Sigmoid colon (tissue), 7 donors: ENCODE results near the gene SRC. TPM values are rescaled to one million over a fixed set of nuclear protein-coding genes. Genes with fewer than 3 reads are reported as not detected.

Source experiments
- DNase-seq: peaks from one replicate; pipeline ENCODE4 v3.0.0-alpha.2; 2019
- H3K27ac ChIP-seq, 4 donors: fragments of 200-600 bp; sonication (generic); one replicate each; pipeline ENCODE4 v1.5.1; 2016 to 2019; ENCODE audit warnings: mild to moderate bottlenecking in 1 of 4
- H3K27me3 ChIP-seq, 3 donors: fragments of 200-600 bp; sonication (generic); one replicate each; pipeline ENCODE4 v1.5.1; 2019; ENCODE audit warnings: mild to moderate bottlenecking in 1 of 3
- H3K36me3 ChIP-seq, 4 donors: fragments of 200-600 bp; sonication (generic); one replicate each; pipeline ENCODE4 v1.5.1; 2016 to 2019
- H3K4me1 ChIP-seq, 4 donors: fragments of 200-600 bp; sonication (generic); one replicate each; pipeline ENCODE4 v1.5.1; 2017 to 2019
- H3K4me3 ChIP-seq, 4 donors: fragments of 200-600 bp; sonication (generic); one replicate each; pipeline ENCODE4 v1.5.1; 2017 to 2019; ENCODE audit warnings: mild to moderate bottlenecking in 2 of 4, moderate library complexity in 1 of 4
- H3K9me3 ChIP-seq, 4 donors: fragments of 200-600 bp in 3 of 4; sonication (generic) in 3 of 4; one replicate each; pipeline versions ENCODE4 v1.5.1 to v1.6.1; 2013 to 2019
- CTCF ChIP-seq, 4 experiments: fragments of 450-650 bp in 3 of 4; fragments of 200-600 bp in 1 of 4; IDR thresholded peaks; one replicate each; pipeline ENCODE4 v1.5.1; 2016 to 2019; ENCODE audit warnings: antibody characterized with exemption in 4 of 4, mild to moderate bottlenecking in 3 of 4, moderate library complexity in 2 of 4
- EP300 ChIP-seq, 4 donors: sonication (generic); formaldehyde crosslinking; IDR thresholded peaks; one replicate each; pipeline ENCODE4 v1.6.1; 2017; ENCODE audit warnings: antibody characterized with exemption in 4 of 4
- POLR2A ChIP-seq, 2 donors: fragments of 450-650 bp; IDR thresholded peaks; one replicate each; pipeline ENCODE4 v1.6.1; 2016; ENCODE audit warnings: antibody characterized with exemption in 2 of 2, mild to moderate bottlenecking in 2 of 2, moderate library complexity in 2 of 2
- POLR2AphosphoS5 ChIP-seq, 4 donors: sonication (generic); formaldehyde crosslinking; IDR thresholded peaks; one replicate each; pipeline ENCODE4 v1.6.1; 2017; ENCODE audit warnings: antibody characterized with exemption in 4 of 4
- WGBS, 2 donors: extraction: QIAGEN DNeasy Blood & Tissue Kit; methylation state at CpG; one replicate each; pipeline ENCODE4 v1.1.7; 2013; 5-methylcytosine and 5-hydroxymethylcytosine counted together
- intact Hi-C: fragments of 100-400 bp; cut with DNase I; formaldehyde crosslinking; loops from one replicate; pipeline ENCODE4 v1.15.1; 2023
- polyA plus RNA-seq, 3 donors: library from polyadenylated mRNA; stranded (reverse); fragments of 200-250 nt; gene quantifications; one replicate each; pipeline ENCODE4 v1.2.3, GENCODE V29; 2013
- total RNA-seq, 4 donors: library from RNA; depleted of rRNA; stranded (reverse); fragments of >200 nt; gene quantifications; one replicate each; pipeline ENCODE4 v1.1.0, GENCODE V29; 2016
- donor health status: healthy with polysubstance abuse.
- donor health status: Bipolar disorder and iron deficiency.
- donor health status: healthy.

The SRC gene
- total and polyA plus RNA-seq, 7 donors, result 28.1 to 91.8 (median 52.3) TPM

GRCh38 chr20:37404461-37404890 is 58.5 kb downstream of the SRC start:
- no peak for DNase-seq
- Histone ChIP-seq H3K27ac (peak overlapping the region in 2 of 4 donors; percentile 6 to 14), H3K9me3 (no peaks in the 10 kb centered on the region), H3K36me3 (peaks cover 10 to 50% (median 33%) of the 10 kb centered on the region in 4 donors), H3K4me1 (peaks cover 0 to 28% (median 27%) of the 10 kb centered on the region in 4 donors), H3K27me3 (peaks cover 0 to 5% (median 0%) of the 10 kb centered on the region in 3 donors), H3K4me3 (no peak overlapping the region)
- intact Hi-C loops, result no loop called here
- no peak for TF ChIP-seq POLR2AphosphoS5 (IDR thresholded peaks at IDR 0.05)
- no peak for TF ChIP-seq POLR2A (IDR thresholded peaks at IDR 0.05)
- no peak for TF ChIP-seq CTCF (IDR thresholded peaks at IDR 0.05)
- TF ChIP-seq EP300 (IDR thresholded peaks at IDR 0.05), result no peak
- WGBS, 2 donors, result 77 to 89% methylated on average over 6 of the region's 6 CpGs

GRCh38 chr20:37405351-37405897 is 59.5 kb downstream of the SRC start:
- H3K4me1 ChIP-seq, result peaks cover 0 to 28% (median 27%) of the 10 kb centered on the region in 4 donors
- DNase-seq, result no peak
- peaks cover 0 to 5% (median 0%) of the 10 kb centered on the region in 3 donors for H3K27me3 ChIP-seq
- H3K9me3 ChIP-seq, result no peaks in the 10 kb centered on the region
- 58 to 83% methylated on average over 11 of the region's 11 CpGs for WGBS, 2 donors
- H3K4me3 ChIP-seq, result no peak overlapping the region
- intact Hi-C loops, result no loop called here
- H3K36me3 ChIP-seq, result peaks cover 5 to 41% (median 25%) of the 10 kb centered on the region in 4 donors
- H3K27ac ChIP-seq, result peak overlapping the region in 1 of 4 donors; percentile 23
- no peak for TF ChIP-seq EP300 (IDR thresholded peaks at IDR 0.05)
- no peak for TF ChIP-seq CTCF (IDR thresholded peaks at IDR 0.05)
- no peak for TF ChIP-seq POLR2A (IDR thresholded peaks at IDR 0.05)
- no peak for TF ChIP-seq POLR2AphosphoS5 (IDR thresholded peaks at IDR 0.05)

GRCh38 chr20:37406010-37406998 is 60.4 kb downstream of the SRC start:
- Histone ChIP-seq H3K27ac (peak overlapping the region in 1 of 4 donors; percentile 46), H3K9me3 (no peaks in the 10 kb centered on the region), H3K4me1 (peaks cover 0 to 30% (median 27%) of the 10 kb centered on the region in 4 donors), H3K27me3 (peaks cover 0 to 5% (median 0%) of the 10 kb centered on the region in 3 donors), H3K36me3 (peaks cover 3 to 32% (median 20%) of the 10 kb centered on the region in 4 donors), H3K4me3 (peak overlapping the region in 3 of 4 donors; percentile 18 to 42 (median 40))
- no peak for DNase-seq
- TF ChIP-seq POLR2AphosphoS5 (IDR thresholded peaks at IDR 0.05), result peak in 2 of 4 donors; percentile 52 to 53
- no peak for TF ChIP-seq POLR2A (IDR thresholded peaks at IDR 0.05)
- 7 to 15% methylated on average over 49 of the region's 49 CpGs for WGBS, 2 donors
- intact Hi-C loops, result loop anchor here (2.0 kb wide), 1 partner anchor 122 kb away; no protein-coding TSS in a partner anchor

GRCh38 chr20:37407019-37407566 is 61.2 kb downstream of the SRC start:
- TF ChIP-seq CTCF (IDR thresholded peaks at IDR 0.05), result no peak
- no peak for TF ChIP-seq POLR2AphosphoS5 (IDR thresholded peaks at IDR 0.05)
- TF ChIP-seq EP300 (IDR thresholded peaks at IDR 0.05), result no peak
- TF ChIP-seq POLR2A (IDR thresholded peaks at IDR 0.05), result no peak
- Histone ChIP-seq H3K27me3 (peaks cover 0 to 5% (median 0%) of the 10 kb centered on the region in 3 donors), H3K4me1 (peaks cover 0 to 36% (median 29%) of the 10 kb centered on the region in 4 donors), H3K4me3 (peak overlapping the region in 3 of 4 donors; percentile 18 to 42 (median 40)), H3K9me3 (no peaks in the 10 kb centered on the region), H3K27ac (peak overlapping the region in 1 of 4 donors; percentile 46), H3K36me3 (peaks cover 3 to 25% (median 16%) of the 10 kb centered on the region in 4 donors)
- intact Hi-C loops, result loop anchor here (2.0 kb wide), 1 partner anchor 122 kb away; no protein-coding TSS in a partner anchor
- 15 to 46% methylated on average over 7 of the region's 7 CpGs for WGBS, 2 donors
- no peak for DNase-seq
